Suprapubic skin (tissue), 4 donors: ENCODE results near the gene SLK. TPM values are rescaled to one million over a fixed set of nuclear protein-coding genes. Genes with fewer than 3 reads are reported as not detected.
A peak's percentile ranks its signal among the peaks of the same experiment; 100 is the strongest.

Experiments
- DNase-seq, 2 donors: peaks; one replicate each; pipeline ENCODE4 v3.0.0-alpha.2; 2019; ENCODE audit warnings: low spot score in 2 of 2
- H3K27ac ChIP-seq: fragments of 200-600 bp; sonication (generic); one replicate; pipeline ENCODE4 v1.5.1; 2019
- H3K27me3 ChIP-seq: fragments of 200-600 bp; sonication (generic); one replicate; pipeline ENCODE4 v1.5.1; 2019
- H3K36me3 ChIP-seq: fragments of 200-600 bp; sonication (generic); one replicate; pipeline ENCODE4 v1.5.1; 2019
- H3K4me1 ChIP-seq: fragments of 200-600 bp; sonication (generic); one replicate; pipeline ENCODE4 v1.5.1; 2019
- H3K4me3 ChIP-seq: fragments of 200-600 bp; sonication (generic); one replicate; pipeline ENCODE4 v1.5.1; 2019; ENCODE audit warnings: mild to moderate bottlenecking
- H3K9me3 ChIP-seq: fragments of 200-600 bp; sonication (generic); one replicate; pipeline ENCODE4 v1.5.1; 2019
- CTCF ChIP-seq, 2 donors: fragments of 200-600 bp in 1 of 2; fragments of 450-650 bp in 1 of 2; sonication (generic) in 1 of 2; IDR thresholded peaks; one replicate each; pipeline ENCODE4 v1.5.1; 2016 to 2019; ENCODE audit warnings: antibody characterized with exemption in 2 of 2, mild to moderate bottlenecking in 1 of 2, moderate library complexity in 1 of 2
- EP300 ChIP-seq: sonication (generic); formaldehyde crosslinking; IDR thresholded peaks from one replicate; pipeline ENCODE4 v1.6.1; 2017; ENCODE audit warnings: antibody characterized with exemption
- POLR2A ChIP-seq, 2 donors: fragments of 450-650 bp; IDR thresholded peaks; one replicate each; pipeline ENCODE4 v1.6.1; 2017; ENCODE audit warnings: antibody characterized with exemption in 2 of 2, mild to moderate bottlenecking in 2 of 2, moderate library complexity in 2 of 2
- POLR2AphosphoS5 ChIP-seq, 3 donors: sonication (generic); formaldehyde crosslinking; IDR thresholded peaks; one replicate each; pipeline ENCODE4 v1.6.1; 2017; ENCODE audit warnings: antibody characterized with exemption in 3 of 3
- WGBS: methylation state at CpG from one replicate; pipeline ENCODE4 v1.1.5; 2018; 5-methylcytosine and 5-hydroxymethylcytosine counted together
- total RNA-seq, 4 donors: library from RNA; depleted of rRNA; stranded (reverse); fragments of >200 nt; gene quantifications; one replicate each; pipeline ENCODE4 v1.1.0, GENCODE V29; 2016

Gene SLK
- total RNA-seq, 4 donors from 2014 or later, result 38.1 to 81.4 (median 56.3) TPM

DNA sequence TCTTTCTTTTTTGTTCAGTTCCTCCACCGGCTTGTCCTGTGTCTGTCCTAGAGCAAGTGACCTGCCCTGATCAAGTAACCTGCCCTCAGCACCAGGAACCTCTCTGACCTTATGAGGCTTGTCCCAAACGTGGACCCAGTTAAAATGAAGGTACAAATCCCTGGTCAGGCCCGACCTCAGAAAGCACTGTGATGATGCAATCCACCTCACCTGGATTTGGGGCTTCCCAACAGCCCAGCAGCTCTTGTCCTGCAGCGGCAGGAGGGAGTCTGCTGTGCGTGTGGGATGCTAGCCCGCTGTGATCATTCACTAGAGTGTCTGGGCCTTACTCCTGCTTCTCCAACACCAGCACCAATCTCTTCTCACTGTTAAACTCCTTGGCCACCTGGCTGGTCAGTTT lies 107.6 kb downstream of the SLK start:
- peaks cover 32% of the 10 kb centered on the region for H3K4me1 ChIP-seq
- H3K36me3 ChIP-seq, result peaks cover 6% of the 10 kb centered on the region
- DNase-seq, result no peak
- TF ChIP-seq CTCF (IDR thresholded peaks at IDR 0.05) (no peak), POLR2A (IDR thresholded peaks at IDR 0.05) (no peak), POLR2AphosphoS5 (IDR thresholded peaks at IDR 0.05) (no peak), EP300 (no peak)
- no peaks in the 10 kb centered on the region for H3K9me3 ChIP-seq
- WGBS, result 66% methylated on average over 6 of the region's 6 CpGs
- H3K27me3 ChIP-seq, result no peaks in the 10 kb centered on the region
- H3K27ac ChIP-seq, result no peak overlapping the region
- H3K4me3 ChIP-seq, result no peak overlapping the region

GRCh38 chr10:104076743-104077160 lies 109.8 kb downstream of the SLK start:
- DNase-seq, result no peak
- no peak overlapping the region for H3K27ac ChIP-seq
- WGBS, result 13% methylated on average over 3 of the region's 3 CpGs

GRCh38 chr10:104077247-104077646 lies 110.3 kb downstream of the SLK start:
- no peak overlapping the region for H3K4me3 ChIP-seq
- TF ChIP-seq CTCF (IDR thresholded peaks at IDR 0.05) (no peak), POLR2AphosphoS5 (IDR thresholded peaks at IDR 0.05) (no peak), POLR2A (IDR thresholded peaks at IDR 0.05) (no peak), EP300 (no peak)
- H3K27ac ChIP-seq, result peak overlapping the region; percentile 20
- H3K4me1 ChIP-seq, result peaks cover 38% of the 10 kb centered on the region
- DNase-seq, result no peak
- H3K36me3 ChIP-seq, result peaks cover 6% of the 10 kb centered on the region
- H3K27me3 ChIP-seq, result no peaks in the 10 kb centered on the region
- no peaks in the 10 kb centered on the region for H3K9me3 ChIP-seq
- WGBS, result 74% methylated on average over 3 of the region's 3 CpGs

More at GRCh38 chr10:104076743-104077160, 109.8 kb downstream of the SLK start:
- Histone ChIP-seq H3K27me3 (no peaks in the 10 kb centered on the region), H3K36me3 (peaks cover 6% of the 10 kb centered on the region), H3K9me3 (no peaks in the 10 kb centered on the region), H3K4me3 (no peak overlapping the region), H3K4me1 (peaks cover 33% of the 10 kb centered on the region)
- TF ChIP-seq EP300, result no peak
- TF ChIP-seq POLR2AphosphoS5 (IDR thresholded peaks at IDR 0.05), result no peak
- no peak for TF ChIP-seq CTCF (IDR thresholded peaks at IDR 0.05)
- no peak for TF ChIP-seq POLR2A (IDR thresholded peaks at IDR 0.05)

DNA sequence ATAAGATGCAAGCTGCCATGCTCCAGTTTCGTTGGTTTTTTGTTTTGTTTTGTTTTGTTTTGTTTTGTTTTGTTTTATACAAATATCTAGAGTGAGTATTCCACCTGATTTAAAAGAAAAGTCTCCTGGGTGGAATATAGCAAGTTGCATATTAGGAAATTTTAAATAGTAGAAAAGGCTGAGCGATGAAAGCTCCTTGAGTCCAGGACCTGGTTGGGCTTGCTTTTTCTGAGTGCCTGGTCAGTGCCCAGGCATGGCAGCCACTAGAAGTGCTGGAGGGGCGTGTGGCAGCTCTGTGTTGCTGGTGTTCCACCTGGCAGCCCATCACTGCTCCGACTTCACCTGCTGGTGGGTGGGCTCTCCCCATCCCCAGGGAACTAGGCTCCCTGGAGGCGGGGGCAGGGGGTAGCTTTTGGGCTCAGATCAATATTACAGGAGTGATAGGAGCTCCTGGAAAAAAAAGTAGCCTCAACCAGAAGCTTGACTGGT lies 110.8 kb downstream of the SLK start:
- DNase-seq, result no peak
- peaks cover 40% of the 10 kb centered on the region for H3K4me1 ChIP-seq
- TF ChIP-seq POLR2A (IDR thresholded peaks at IDR 0.05), result no peak
- TF ChIP-seq POLR2AphosphoS5 (IDR thresholded peaks at IDR 0.05), result no peak
- no peak for TF ChIP-seq CTCF (IDR thresholded peaks at IDR 0.05)
- TF ChIP-seq EP300, result no peak
- WGBS, result 76% methylated on average over 5 of the region's 5 CpGs
- H3K27me3 ChIP-seq, result no peaks in the 10 kb centered on the region
- no peaks in the 10 kb centered on the region for H3K9me3 ChIP-seq
- H3K36me3 ChIP-seq, result peaks cover 5% of the 10 kb centered on the region
- H3K4me3 ChIP-seq, result no peak overlapping the region
- peak overlapping the region; percentile 20 for H3K27ac ChIP-seq

Other genes starting within 250 kb of the SLK start
- 10 to 100 TPM; 55.7 to 71.8 (median 66.8) TPM for gene SH3PXD2A, start 111.6 kb upstream of the SLK start, total RNA-seq
- 10 to 100 TPM; 13.8 to 24.8 (median 22.9) TPM for gene STN1, start 49.0 kb upstream of the SLK start, total RNA-seq
- gene COL17A1, start 118.7 kb downstream of the SLK start, total RNA-seq, result 1,000 to 10,000 TPM in 3 of 4 donors, 100 to 1,000 TPM in 1; 926 to 1,768 (median 1,374) TPM
- 10 to 100 TPM in 1 of 4 donors, 1 to 10 TPM in 3; 4.6 to 10.8 (median 5.6) TPM for gene SFR1, start 155.0 kb downstream of the SLK start, total RNA-seq